ENCODE data around the gene HACD2. TPM values are rescaled to one million over a fixed set of nuclear protein-coding genes. Genes with fewer than 3 reads are reported as not detected.
"Not testable (repeated sequence)": the region's sequence is repeated elsewhere in the genome, so short reads cannot be mapped to it uniquely, and the experiment has no call there.

The HACD2 gene
- total RNA-seq, 1 donor from 2014 or later = 13.9 TPM

GRCh38 chr3:123491966-123492587, 92.8 kb downstream of the HACD2 start:
- DNase-seq (ENCODE audit: low spot score) = no peak
- no peak overlapping the region for H3K4me3 Mint-ChIP-seq (ENCODE audit: unreplicated experiment)
- H3K4me1 Mint-ChIP-seq (ENCODE audit: unreplicated experiment) = peaks cover 5% of the 10 kb centered on the region
- no peaks in the 10 kb centered on the region for H3K9me3 Mint-ChIP-seq (ENCODE audit: unreplicated experiment)
- TF ChIP-seq, protein P1, sequence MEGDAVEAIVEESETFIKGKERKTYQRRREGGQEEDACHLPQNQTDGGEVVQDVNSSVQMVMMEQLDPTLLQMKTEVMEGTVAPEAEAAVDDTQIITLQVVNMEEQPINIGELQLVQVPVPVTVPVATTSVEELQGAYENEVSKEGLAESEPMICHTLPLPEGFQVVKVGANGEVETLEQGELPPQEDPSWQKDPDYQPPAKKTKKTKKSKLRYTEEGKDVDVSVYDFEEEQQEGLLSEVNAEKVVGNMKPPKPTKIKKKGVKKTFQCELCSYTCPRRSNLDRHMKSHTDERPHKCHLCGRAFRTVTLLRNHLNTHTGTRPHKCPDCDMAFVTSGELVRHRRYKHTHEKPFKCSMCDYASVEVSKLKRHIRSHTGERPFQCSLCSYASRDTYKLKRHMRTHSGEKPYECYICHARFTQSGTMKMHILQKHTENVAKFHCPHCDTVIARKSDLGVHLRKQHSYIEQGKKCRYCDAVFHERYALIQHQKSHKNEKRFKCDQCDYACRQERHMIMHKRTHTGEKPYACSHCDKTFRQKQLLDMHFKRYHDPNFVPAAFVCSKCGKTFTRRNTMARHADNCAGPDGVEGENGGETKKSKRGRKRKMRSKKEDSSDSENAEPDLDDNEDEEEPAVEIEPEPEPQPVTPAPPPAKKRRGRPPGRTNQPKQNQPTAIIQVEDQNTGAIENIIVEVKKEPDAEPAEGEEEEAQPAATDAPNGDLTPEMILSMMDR (IDR thresholded peaks at IDR 0.05; ENCODE audit: unreplicated experiment) = no peak
- peaks cover 1% of the 10 kb centered on the region for H3K27me3 Mint-ChIP-seq (ENCODE audit: unreplicated experiment)
- no peak overlapping the region for H3K27ac Mint-ChIP-seq (ENCODE audit: unreplicated experiment)
- H3K36me3 Mint-ChIP-seq (ENCODE audit: low read depth, unreplicated experiment) = no peaks in the 10 kb centered on the region

DNA sequence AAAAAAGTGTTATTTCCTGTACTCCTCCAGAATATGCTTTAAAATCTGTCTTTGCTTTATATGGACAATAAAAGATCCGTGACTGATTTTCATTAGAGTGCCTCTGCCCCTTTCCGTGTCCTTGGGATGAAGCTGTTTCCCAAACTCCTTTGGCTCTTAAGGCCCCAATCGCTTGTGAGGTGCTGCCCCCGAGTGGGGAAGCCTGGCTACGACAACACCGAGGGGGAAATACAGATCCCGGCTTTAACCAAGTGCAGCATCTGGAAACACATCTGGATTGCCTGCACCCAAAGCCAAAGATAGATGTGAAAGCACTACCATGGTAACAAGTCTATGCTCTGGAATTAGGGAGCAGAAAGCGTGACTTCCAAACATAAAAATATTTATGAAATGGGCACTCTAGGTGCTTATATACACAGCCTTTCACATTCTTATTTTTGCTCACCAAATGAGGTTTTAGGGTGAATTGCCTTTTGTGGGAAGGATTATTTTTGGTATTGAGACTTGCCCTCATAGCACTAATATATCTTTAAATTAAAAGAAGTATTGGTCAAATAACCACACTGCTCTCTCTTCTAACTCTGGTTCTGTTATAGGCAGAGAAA, 95.4 kb downstream of the HACD2 start:
- Mint-ChIP-seq H3K36me3 (ENCODE audit: low read depth, unreplicated experiment) (no peaks in the 10 kb centered on the region), H3K9me3 (ENCODE audit: unreplicated experiment) (no peaks in the 10 kb centered on the region), H3K4me3 (ENCODE audit: unreplicated experiment) (no peak overlapping the region), H3K27ac (ENCODE audit: unreplicated experiment) (no peak overlapping the region), H3K4me1 (ENCODE audit: unreplicated experiment) (peaks cover 8% of the 10 kb centered on the region), H3K27me3 (ENCODE audit: unreplicated experiment) (no peaks in the 10 kb centered on the region)
- DNase-seq (ENCODE audit: low spot score) = peak; percentile 85
- TF ChIP-seq, protein P1 (IDR thresholded peaks at IDR 0.05; ENCODE audit: unreplicated experiment) = peak; percentile 93

DNA sequence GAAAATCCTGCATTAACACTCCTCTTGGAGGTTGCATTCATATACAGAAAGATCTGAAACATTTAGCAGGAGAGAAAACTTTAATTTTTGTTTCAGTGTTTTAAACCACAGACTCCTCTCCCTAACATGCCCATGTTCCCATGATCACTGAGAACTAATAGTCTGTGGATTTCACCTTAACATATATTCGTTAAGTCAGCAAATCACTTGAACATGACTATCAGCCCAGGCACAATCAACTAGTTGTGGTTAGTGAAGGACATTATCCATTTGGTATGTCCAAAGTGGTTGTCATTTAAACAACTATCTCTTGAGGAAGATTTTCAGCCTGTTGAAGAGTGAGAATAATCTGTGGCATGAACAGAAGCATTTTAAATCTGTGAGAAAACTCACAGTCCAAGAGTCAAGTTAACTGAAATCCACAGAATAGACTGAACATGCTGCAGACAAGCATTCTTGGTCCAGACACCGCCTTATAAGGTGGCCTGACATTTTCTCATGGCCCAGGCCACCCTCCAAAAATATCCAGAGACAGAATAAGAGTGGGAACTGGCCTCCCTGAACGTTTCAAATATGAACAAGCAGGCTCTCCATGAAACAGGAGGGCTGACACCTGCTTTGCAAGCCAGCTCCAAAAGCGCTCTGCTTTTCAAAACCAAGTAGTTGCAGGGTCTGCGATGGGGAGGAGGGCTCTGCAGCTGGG, 96.1 kb downstream of the HACD2 start:
- TF ChIP-seq, protein P1 (IDR thresholded peaks at IDR 0.05; ENCODE audit: unreplicated experiment) = no peak

GRCh38 chr3:123487063-123487462, 97.8 kb downstream of the HACD2 start:
- DNase-seq (ENCODE audit: low spot score); H3K36me3 Mint-ChIP-seq (ENCODE audit: low read depth, unreplicated experiment); H3K27ac Mint-ChIP-seq (ENCODE audit: unreplicated experiment); H3K4me3 Mint-ChIP-seq (ENCODE audit: unreplicated experiment); H3K4me1 Mint-ChIP-seq (ENCODE audit: unreplicated experiment); H3K27me3 Mint-ChIP-seq (ENCODE audit: unreplicated experiment); H3K9me3 Mint-ChIP-seq (ENCODE audit: unreplicated experiment): not testable (repeated sequence)

More for the DNA sequence above, 96.1 kb downstream of the HACD2 start:
- Mint-ChIP-seq H3K36me3 (ENCODE audit: low read depth, unreplicated experiment) (no peaks in the 10 kb centered on the region), H3K4me1 (ENCODE audit: unreplicated experiment) (peaks cover 8% of the 10 kb centered on the region), H3K27ac (ENCODE audit: unreplicated experiment) (no peak overlapping the region), H3K9me3 (ENCODE audit: unreplicated experiment) (no peaks in the 10 kb centered on the region), H3K27me3 (ENCODE audit: unreplicated experiment) (no peaks in the 10 kb centered on the region), H3K4me3 (ENCODE audit: unreplicated experiment) (no peak overlapping the region)
- DNase-seq (ENCODE audit: low spot score) = no peak

DNA sequence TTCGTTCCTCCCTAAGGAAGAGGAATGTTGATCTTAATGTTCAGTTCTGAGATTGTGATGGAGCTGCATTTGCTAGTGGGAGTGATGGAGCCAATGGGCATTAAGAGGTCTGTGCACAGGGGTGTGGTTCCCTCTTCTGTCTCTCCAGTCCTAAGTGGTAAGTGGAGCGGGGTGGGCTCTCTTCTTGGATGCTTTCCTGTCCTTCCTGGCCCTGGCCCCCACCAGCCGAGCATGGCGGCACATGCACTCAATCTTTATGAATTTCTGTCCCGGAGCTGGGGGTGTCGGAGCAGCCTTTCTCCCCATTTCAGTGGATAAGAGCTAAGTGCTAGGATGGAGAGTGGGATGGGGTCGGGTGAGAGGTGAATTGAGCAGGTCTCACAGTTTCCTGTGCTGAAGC, 98.4 kb downstream of the HACD2 start:
- TF ChIP-seq, protein P1 (IDR thresholded peaks at IDR 0.05; ENCODE audit: unreplicated experiment) = no peak
- H3K27ac Mint-ChIP-seq (ENCODE audit: unreplicated experiment) = no peak overlapping the region
- H3K36me3 Mint-ChIP-seq (ENCODE audit: low read depth, unreplicated experiment) = no peaks in the 10 kb centered on the region
- H3K4me3 Mint-ChIP-seq (ENCODE audit: unreplicated experiment) = no peak overlapping the region
- peaks cover 8% of the 10 kb centered on the region for H3K4me1 Mint-ChIP-seq (ENCODE audit: unreplicated experiment)
- no peak for DNase-seq (ENCODE audit: low spot score)
- H3K9me3 Mint-ChIP-seq (ENCODE audit: unreplicated experiment) = no peaks in the 10 kb centered on the region
- no peaks in the 10 kb centered on the region for H3K27me3 Mint-ChIP-seq (ENCODE audit: unreplicated experiment)

Data from endothelial cell (in vitro differentiated cells).